Testis (tissue), 2 donors: ENCODE data around the gene CLDN3.

ENCODE experiments used
- POLR2A ChIP-seq: fragments of 450-650 bp; IDR thresholded peaks from one replicate; pipeline ENCODE4 v1.6.1; 2017; ENCODE audit warnings: antibody characterized with exemption, mild to moderate bottlenecking, moderate library complexity
- TF ChIP-seq, protein P1 (sequence below), 3 experiments: fragments of 450-650 bp in 2 of 3; fragments of 200-600 bp in 1 of 3; sonication (generic) in 1 of 3; IDR thresholded peaks; one replicate each; pipeline ENCODE4 v1.5.1; 2016 to 2019; ENCODE audit warnings: antibody characterized with exemption in 3 of 3, mild to moderate bottlenecking in 2 of 3, moderate library complexity in 1 of 3

DNA sequence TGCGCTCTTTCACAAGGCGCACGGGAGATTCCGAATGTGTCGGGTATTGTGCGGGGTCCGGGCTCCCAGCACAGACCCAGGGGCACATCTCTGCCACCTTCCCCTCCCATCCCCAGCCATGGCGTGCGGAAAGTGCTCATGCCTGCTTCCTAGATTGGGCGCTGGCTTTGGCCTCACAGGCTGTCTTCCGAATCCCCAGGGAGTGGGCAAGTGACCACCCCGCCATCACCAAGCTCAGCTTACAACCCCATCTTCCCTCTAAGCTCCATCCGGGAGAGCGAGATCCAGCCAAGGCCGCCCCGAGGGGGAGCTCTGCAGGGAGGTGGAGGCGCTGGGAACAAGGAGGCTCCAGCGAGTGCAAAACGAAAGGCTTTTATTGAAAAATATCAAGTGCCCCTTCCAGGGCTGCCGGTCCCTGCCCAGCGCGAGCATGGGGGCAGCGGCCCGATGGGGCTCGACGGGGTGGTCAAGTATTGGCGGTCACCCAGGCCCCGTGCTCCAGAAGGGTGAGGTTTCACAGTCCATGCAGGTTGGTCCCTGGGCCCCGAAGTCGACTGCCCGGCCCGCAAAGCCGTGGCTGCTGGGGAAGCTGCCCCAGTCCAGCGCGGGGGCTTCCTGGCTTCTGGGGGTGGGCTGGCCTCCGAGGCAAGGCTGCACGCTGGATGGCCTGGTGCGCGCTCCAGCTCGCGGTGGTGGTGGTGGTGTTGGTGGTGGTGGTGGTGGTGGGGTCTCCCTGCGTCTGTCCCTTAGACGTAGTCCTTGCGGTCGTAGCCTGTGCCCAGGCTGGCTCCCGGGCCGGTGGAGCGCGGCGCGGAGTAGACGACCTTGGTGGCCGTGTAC lies 1.2 kb downstream of the CLDN3 start:
- TF ChIP-seq, protein P1, sequence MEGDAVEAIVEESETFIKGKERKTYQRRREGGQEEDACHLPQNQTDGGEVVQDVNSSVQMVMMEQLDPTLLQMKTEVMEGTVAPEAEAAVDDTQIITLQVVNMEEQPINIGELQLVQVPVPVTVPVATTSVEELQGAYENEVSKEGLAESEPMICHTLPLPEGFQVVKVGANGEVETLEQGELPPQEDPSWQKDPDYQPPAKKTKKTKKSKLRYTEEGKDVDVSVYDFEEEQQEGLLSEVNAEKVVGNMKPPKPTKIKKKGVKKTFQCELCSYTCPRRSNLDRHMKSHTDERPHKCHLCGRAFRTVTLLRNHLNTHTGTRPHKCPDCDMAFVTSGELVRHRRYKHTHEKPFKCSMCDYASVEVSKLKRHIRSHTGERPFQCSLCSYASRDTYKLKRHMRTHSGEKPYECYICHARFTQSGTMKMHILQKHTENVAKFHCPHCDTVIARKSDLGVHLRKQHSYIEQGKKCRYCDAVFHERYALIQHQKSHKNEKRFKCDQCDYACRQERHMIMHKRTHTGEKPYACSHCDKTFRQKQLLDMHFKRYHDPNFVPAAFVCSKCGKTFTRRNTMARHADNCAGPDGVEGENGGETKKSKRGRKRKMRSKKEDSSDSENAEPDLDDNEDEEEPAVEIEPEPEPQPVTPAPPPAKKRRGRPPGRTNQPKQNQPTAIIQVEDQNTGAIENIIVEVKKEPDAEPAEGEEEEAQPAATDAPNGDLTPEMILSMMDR (IDR thresholded peaks at IDR 0.05), result no peak
- TF ChIP-seq POLR2A, result no peak
